ENCODE results near the gene MAN1A1. TPM values are rescaled to one million over a fixed set of nuclear protein-coding genes. Genes with fewer than 3 reads are reported as not detected.

The MAN1A1 gene
- total and polyA plus RNA-seq, 2 of the 8 experiments (the other 6 are each of a cell fraction or from before 2014, with no cell fraction given): 1.8 to 5.4 TPM

- TF ChIP-seq, protein P1, sequence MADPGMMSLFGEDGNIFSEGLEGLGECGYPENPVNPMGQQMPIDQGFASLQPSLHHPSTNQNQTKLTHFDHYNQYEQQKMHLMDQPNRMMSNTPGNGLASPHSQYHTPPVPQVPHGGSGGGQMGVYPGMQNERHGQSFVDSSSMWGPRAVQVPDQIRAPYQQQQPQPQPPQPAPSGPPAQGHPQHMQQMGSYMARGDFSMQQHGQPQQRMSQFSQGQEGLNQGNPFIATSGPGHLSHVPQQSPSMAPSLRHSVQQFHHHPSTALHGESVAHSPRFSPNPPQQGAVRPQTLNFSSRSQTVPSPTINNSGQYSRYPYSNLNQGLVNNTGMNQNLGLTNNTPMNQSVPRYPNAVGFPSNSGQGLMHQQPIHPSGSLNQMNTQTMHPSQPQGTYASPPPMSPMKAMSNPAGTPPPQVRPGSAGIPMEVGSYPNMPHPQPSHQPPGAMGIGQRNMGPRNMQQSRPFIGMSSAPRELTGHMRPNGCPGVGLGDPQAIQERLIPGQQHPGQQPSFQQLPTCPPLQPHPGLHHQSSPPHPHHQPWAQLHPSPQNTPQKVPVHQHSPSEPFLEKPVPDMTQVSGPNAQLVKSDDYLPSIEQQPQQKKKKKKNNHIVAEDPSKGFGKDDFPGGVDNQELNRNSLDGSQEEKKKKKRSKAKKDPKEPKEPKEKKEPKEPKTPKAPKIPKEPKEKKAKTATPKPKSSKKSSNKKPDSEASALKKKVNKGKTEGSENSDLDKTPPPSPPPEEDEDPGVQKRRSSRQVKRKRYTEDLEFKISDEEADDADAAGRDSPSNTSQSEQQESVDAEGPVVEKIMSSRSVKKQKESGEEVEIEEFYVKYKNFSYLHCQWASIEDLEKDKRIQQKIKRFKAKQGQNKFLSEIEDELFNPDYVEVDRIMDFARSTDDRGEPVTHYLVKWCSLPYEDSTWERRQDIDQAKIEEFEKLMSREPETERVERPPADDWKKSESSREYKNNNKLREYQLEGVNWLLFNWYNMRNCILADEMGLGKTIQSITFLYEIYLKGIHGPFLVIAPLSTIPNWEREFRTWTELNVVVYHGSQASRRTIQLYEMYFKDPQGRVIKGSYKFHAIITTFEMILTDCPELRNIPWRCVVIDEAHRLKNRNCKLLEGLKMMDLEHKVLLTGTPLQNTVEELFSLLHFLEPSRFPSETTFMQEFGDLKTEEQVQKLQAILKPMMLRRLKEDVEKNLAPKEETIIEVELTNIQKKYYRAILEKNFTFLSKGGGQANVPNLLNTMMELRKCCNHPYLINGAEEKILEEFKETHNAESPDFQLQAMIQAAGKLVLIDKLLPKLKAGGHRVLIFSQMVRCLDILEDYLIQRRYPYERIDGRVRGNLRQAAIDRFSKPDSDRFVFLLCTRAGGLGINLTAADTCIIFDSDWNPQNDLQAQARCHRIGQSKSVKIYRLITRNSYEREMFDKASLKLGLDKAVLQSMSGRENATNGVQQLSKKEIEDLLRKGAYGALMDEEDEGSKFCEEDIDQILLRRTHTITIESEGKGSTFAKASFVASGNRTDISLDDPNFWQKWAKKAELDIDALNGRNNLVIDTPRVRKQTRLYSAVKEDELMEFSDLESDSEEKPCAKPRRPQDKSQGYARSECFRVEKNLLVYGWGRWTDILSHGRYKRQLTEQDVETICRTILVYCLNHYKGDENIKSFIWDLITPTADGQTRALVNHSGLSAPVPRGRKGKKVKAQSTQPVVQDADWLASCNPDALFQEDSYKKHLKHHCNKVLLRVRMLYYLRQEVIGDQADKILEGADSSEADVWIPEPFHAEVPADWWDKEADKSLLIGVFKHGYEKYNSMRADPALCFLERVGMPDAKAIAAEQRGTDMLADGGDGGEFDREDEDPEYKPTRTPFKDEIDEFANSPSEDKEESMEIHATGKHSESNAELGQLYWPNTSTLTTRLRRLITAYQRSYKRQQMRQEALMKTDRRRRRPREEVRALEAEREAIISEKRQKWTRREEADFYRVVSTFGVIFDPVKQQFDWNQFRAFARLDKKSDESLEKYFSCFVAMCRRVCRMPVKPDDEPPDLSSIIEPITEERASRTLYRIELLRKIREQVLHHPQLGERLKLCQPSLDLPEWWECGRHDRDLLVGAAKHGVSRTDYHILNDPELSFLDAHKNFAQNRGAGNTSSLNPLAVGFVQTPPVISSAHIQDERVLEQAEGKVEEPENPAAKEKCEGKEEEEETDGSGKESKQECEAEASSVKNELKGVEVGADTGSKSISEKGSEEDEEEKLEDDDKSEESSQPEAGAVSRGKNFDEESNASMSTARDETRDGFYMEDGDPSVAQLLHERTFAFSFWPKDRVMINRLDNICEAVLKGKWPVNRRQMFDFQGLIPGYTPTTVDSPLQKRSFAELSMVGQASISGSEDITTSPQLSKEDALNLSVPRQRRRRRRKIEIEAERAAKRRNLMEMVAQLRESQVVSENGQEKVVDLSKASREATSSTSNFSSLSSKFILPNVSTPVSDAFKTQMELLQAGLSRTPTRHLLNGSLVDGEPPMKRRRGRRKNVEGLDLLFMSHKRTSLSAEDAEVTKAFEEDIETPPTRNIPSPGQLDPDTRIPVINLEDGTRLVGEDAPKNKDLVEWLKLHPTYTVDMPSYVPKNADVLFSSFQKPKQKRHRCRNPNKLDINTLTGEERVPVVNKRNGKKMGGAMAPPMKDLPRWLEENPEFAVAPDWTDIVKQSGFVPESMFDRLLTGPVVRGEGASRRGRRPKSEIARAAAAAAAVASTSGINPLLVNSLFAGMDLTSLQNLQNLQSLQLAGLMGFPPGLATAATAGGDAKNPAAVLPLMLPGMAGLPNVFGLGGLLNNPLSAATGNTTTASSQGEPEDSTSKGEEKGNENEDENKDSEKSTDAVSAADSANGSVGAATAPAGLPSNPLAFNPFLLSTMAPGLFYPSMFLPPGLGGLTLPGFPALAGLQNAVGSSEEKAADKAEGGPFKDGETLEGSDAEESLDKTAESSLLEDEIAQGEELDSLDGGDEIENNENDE (IDR thresholded peaks at IDR 0.05; ENCODE audit: insufficient replicate concordance, low read length): no peak
- TF ChIP-seq SIN3A (conservative IDR thresholded peaks at IDR 0.05 in 1 of 2, IDR thresholded peaks at IDR 0.05 in 1 of 2; ENCODE audit: low read depth in 1 of 2, low read length in 2 of 2) (no peak), FOSL1 (IDR thresholded peaks at IDR 0.05; ENCODE audit: insufficient read depth, low read depth, low read length) (no peak), RBBP5 (IDR thresholded peaks at IDR 0.05; ENCODE audit: borderline replicate concordance, low read depth, low read length) (no peak), CTBP2 (IDR thresholded peaks at IDR 0.05; ENCODE audit: borderline replicate concordance, insufficient read depth, insufficient read length, low read length) (no peak), RAD21 (IDR thresholded peaks at IDR 0.05 in 1 of 2, conservative IDR thresholded peaks at IDR 0.05 in 1 of 2; ENCODE audit: low read depth in 2 of 2, low read length in 2 of 2) (no peak), TBP (IDR thresholded peaks at IDR 0.05; ENCODE audit: low read depth, low read length) (no peak), EZH2 (IDR thresholded peaks at IDR 0.05; ENCODE audit: low read depth, low read length, severe bottlenecking) (no peak), ASH2L (IDR thresholded peaks at IDR 0.05; ENCODE audit: low read length) (no peak), RNF2 (IDR thresholded peaks at IDR 0.05; ENCODE audit: borderline replicate concordance, low read depth, low read length, missing control alignments, poor library complexity, severe bottlenecking) (no peak)
Measured at GRCh38 chr6:119379809-119380208, 30.2 kb upstream of the MAN1A1 start (continued).
